CD14-positive monocyte (primary cell): Measurements from ENCODE around the gene PLIN1. TPM values are rescaled to one million over a fixed set of nuclear protein-coding genes. Genes with fewer than 3 reads are reported as not detected.
A peak's percentile ranks its signal among the peaks of the same experiment; 100 is the strongest.

Source experiments
- DNase-seq, 3 donors: peaks; one replicate each; pipeline ENCODE4 v3.0.0-alpha.2; 2011 to 2022
- H2AFZ ChIP-seq: 2 replicates; pipeline ENCODE4 v1.6.0; 2012; ENCODE audit warnings: mild to moderate bottlenecking, low read depth, low read length, inconsistent platforms; ENCODE audit not compliant: insufficient read depth, poor library complexity, severe bottlenecking
- H3K27ac ChIP-seq, 2 donors: 1 replicate in 1 of 2; 2 replicates in 1 of 2; pipeline ENCODE4 v1.5.1; 2012 to 2013; ENCODE audit warnings: low read length in 2 of 2, control low read depth in 1 of 2, inconsistent platforms in 1 of 2, low read depth in 1 of 2, mild to moderate bottlenecking in 1 of 2
- H3K27me3 ChIP-seq, 2 donors: one replicate each; pipeline versions ENCODE4 v1.6.0 to v1.6.1; 2011 to 2013; ENCODE audit warnings: low read length in 2 of 2; ENCODE audit not compliant: control insufficient read depth in 2 of 2, insufficient read depth in 2 of 2
- H3K36me3 ChIP-seq, 2 donors: replicated peaks in 1 of 2; 1 replicate in 1 of 2; 2 replicates in 1 of 2; pipeline versions ENCODE4 v1.5.1 to v1.6.1; 2012 to 2013; ENCODE audit warnings: low read length in 2 of 2, control low read depth in 1 of 2, inconsistent platforms in 1 of 2, mild to moderate bottlenecking in 1 of 2; ENCODE audit not compliant: insufficient read depth in 2 of 2, control insufficient read depth in 1 of 2
- H3K4me1 ChIP-seq, 2 donors: 1 replicate in 1 of 2; 2 replicates in 1 of 2; pipeline versions ENCODE4 v1.5.1 to v1.6.1; 2012 to 2013; ENCODE audit warnings: low read length in 2 of 2, control low read depth in 1 of 2, inconsistent platforms in 1 of 2, mild to moderate bottlenecking in 1 of 2, moderate library complexity in 1 of 2; ENCODE audit not compliant: insufficient read depth in 2 of 2, control insufficient read depth in 1 of 2
- H3K4me2 ChIP-seq: replicated peaks from 2 replicates; pipeline ENCODE3; 2012; ENCODE audit warnings: low read length, moderate library complexity, mild to moderate bottlenecking; ENCODE audit not compliant: poor library complexity, severe bottlenecking; ENCODE audit errors: extremely low read depth
- H3K4me3 ChIP-seq, 3 experiments: fragments of 200-600 bp in 1 of 3; sonication (generic) in 1 of 3; replicated peaks in 1 of 3; 1 replicate in 2 of 3; 2 replicates in 1 of 3; pipeline ENCODE4 v1.5.1; 2011 to 2013; ENCODE audit warnings: low read length in 3 of 3, mild to moderate bottlenecking in 3 of 3, control low read depth in 2 of 3, low read depth in 2 of 3, inconsistent platforms in 1 of 3, moderate library complexity in 1 of 3
- H3K79me2 ChIP-seq: 2 replicates; pipeline ENCODE4 v1.6.0; 2012; ENCODE audit warnings: mild to moderate bottlenecking, control low read depth, inconsistent platforms, low read length, moderate library complexity; ENCODE audit not compliant: insufficient read depth
- H3K9ac ChIP-seq: 2 replicates; pipeline ENCODE4 v1.6.0; 2017; ENCODE audit warnings: low read length, mild to moderate bottlenecking; ENCODE audit not compliant: insufficient read depth, poor library complexity, severe bottlenecking
- H3K9me3 ChIP-seq, 2 donors: replicated peaks in 1 of 2; 1 replicate in 1 of 2; 2 replicates in 1 of 2; pipeline versions ENCODE4 v1.5.1 to v1.6.1; 2012 to 2013; ENCODE audit warnings: low read length in 2 of 2, control low read depth in 1 of 2; ENCODE audit not compliant: control insufficient read depth in 1 of 2, insufficient read depth in 1 of 2
- H4K20me1 ChIP-seq: 2 replicates; pipeline ENCODE4 v1.6.0; 2012; ENCODE audit warnings: mild to moderate bottlenecking, low read length, control low read depth, moderate library complexity; ENCODE audit not compliant: insufficient read depth
- H3K27ac Mint-ChIP-seq, 7 donors: one replicate each; pipeline ENCODE4 v1.8.0; 2020; ENCODE audit warnings: mild to moderate bottlenecking in 7 of 7, mixed read lengths in 7 of 7, moderate library complexity in 6 of 7, inconsistent platforms in 2 of 7
- H3K27me3 Mint-ChIP-seq, 3 donors: one replicate each; pipeline ENCODE4 v1.8.0; 2021 to 2022; ENCODE audit warnings: low read depth in 3 of 3, mild to moderate bottlenecking in 3 of 3, mixed read lengths in 3 of 3, moderate library complexity in 3 of 3, inconsistent platforms in 1 of 3
- H3K36me3 Mint-ChIP-seq, 2 donors: one replicate each; pipeline ENCODE4 v1.8.0; 2020; ENCODE audit warnings: mixed read lengths in 2 of 2, inconsistent platforms in 1 of 2, mild to moderate bottlenecking in 1 of 2
- H3K4me1 Mint-ChIP-seq: one replicate; pipeline ENCODE4 v1.8.0; 2020; ENCODE audit warnings: mild to moderate bottlenecking, mixed read lengths
- H3K4me3 Mint-ChIP-seq, 2 donors: one replicate each; pipeline ENCODE4 v1.8.0; 2020; ENCODE audit warnings: mild to moderate bottlenecking in 2 of 2, mixed read lengths in 2 of 2, moderate library complexity in 1 of 2
- H3K9me3 Mint-ChIP-seq, 7 donors: one replicate each; pipeline ENCODE4 v1.8.0; 2020 to 2022; ENCODE audit warnings: mixed read lengths in 7 of 7, mild to moderate bottlenecking in 6 of 7, moderate library complexity in 6 of 7, inconsistent platforms in 2 of 7
- WGBS: methylation state at CpG from one replicate; pipeline ENCODE4 v1.1.5; 2013; ENCODE audit warnings: missing lambda C conversion rate; ENCODE audit not compliant: insufficient coverage; 5-methylcytosine and 5-hydroxymethylcytosine counted together
- intact Hi-C, 2 donors: fragments of 100-400 bp; cut with micrococcal nuclease; formaldehyde crosslinking; loops; one replicate each; pipeline versions ENCODE4 v1.15.0 to v1.15.1; 2023
- polyA plus RNA-seq, 3 donors: library from polyadenylated mRNA; depleted of rRNA in 1 of 3; unstranded in 2 of 3; stranded (reverse) in 1 of 3; fragments of 300-500 nt in 2 of 3; fragments of >200 nt in 1 of 3; fragmentation: Illumina TruSeq in 2 of 3; gene quantifications; 1 replicate in 2 of 3; 2 replicates in 1 of 3; pipeline ENCODE4 v1.2.3, GENCODE V29; 2012 to 2021
- TF ChIP-seq, protein P1 (sequence below): fragments of 200-600 bp; IDR thresholded peaks from one replicate; pipeline ENCODE4 v1.8.0; 2022; ENCODE audit warnings: antibody characterized with exemption, mild to moderate bottlenecking

The PLIN1 gene
- polyA plus RNA-seq, 3 donors: 0.12 TPM; not detected in 2

DNA sequence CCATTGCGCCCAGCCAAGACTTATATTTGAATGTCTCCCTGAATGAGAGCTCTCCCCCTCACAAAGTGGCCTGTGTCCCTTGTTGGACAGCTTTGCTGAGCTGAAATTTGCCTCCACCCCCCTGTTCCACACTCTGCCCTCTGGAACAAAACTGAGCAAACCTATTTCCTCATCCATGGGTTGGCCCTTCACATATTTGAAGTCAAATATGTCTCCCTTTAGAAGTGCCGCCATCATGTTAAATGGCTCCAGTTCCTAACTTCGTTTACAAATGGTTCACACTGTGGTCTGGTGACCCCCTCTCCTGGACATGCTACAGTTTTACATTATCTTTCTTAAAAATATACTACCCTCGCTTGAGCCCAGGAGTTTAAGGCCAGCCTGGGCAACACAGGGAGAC is 4.6 kb downstream of the PLIN1 start:
- H3K79me2 ChIP-seq: no peaks in the 10 kb centered on the region
- H3K9ac ChIP-seq: no peak overlapping the region
- Mint-ChIP-seq H3K36me3 (no peaks in the 10 kb centered on the region), H3K9me3 (peaks cover 0 to 1% (median 0%) of the 10 kb centered on the region in 7 donors), H3K4me3 (no peak overlapping the region), H3K27ac (no peak overlapping the region), H3K27me3 (peaks cover 0 to 5% (median 2%) of the 10 kb centered on the region in 3 donors), H3K4me1 (no peaks in the 10 kb centered on the region)
- H4K20me1 ChIP-seq: no peaks in the 10 kb centered on the region
- H3K27me3 ChIP-seq: no peaks in the 10 kb centered on the region
- H3K4me1 ChIP-seq: no peaks in the 10 kb centered on the region
- TF ChIP-seq, protein P1, sequence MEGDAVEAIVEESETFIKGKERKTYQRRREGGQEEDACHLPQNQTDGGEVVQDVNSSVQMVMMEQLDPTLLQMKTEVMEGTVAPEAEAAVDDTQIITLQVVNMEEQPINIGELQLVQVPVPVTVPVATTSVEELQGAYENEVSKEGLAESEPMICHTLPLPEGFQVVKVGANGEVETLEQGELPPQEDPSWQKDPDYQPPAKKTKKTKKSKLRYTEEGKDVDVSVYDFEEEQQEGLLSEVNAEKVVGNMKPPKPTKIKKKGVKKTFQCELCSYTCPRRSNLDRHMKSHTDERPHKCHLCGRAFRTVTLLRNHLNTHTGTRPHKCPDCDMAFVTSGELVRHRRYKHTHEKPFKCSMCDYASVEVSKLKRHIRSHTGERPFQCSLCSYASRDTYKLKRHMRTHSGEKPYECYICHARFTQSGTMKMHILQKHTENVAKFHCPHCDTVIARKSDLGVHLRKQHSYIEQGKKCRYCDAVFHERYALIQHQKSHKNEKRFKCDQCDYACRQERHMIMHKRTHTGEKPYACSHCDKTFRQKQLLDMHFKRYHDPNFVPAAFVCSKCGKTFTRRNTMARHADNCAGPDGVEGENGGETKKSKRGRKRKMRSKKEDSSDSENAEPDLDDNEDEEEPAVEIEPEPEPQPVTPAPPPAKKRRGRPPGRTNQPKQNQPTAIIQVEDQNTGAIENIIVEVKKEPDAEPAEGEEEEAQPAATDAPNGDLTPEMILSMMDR: no peak
- WGBS: 75% methylated on average over 3 of the region's 4 CpGs
- intact Hi-C loops: no loop called here
- no peaks in the 10 kb centered on the region for H3K36me3 ChIP-seq
- H2AFZ ChIP-seq: no peak overlapping the region
- no peak overlapping the region for H3K4me3 ChIP-seq
- H3K9me3 ChIP-seq: no peaks in the 10 kb centered on the region
- DNase-seq: no peak
- H3K27ac ChIP-seq: no peak overlapping the region
- H3K4me2 ChIP-seq: no peak overlapping the region

DNA sequence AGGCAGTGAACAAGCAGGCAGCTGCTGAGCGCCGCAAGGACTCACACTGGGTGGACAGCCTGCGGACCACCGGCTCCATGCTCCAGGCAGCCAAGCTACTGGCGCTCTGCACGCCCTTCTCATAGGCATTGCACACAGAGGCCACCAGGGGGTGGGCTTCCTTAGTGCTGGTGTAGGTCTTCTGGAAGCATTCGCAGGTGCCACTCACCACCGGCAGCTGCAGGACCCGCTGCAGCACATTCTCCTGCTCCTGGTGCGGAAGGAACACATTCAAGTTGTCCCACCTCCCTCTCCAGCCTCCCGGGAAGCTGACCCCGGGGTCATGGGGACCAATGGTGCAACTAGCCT is 6.0 kb downstream of the PLIN1 start:
- H3K4me2 ChIP-seq: no peak overlapping the region
- no peak overlapping the region for H3K27ac ChIP-seq
- H3K4me3 ChIP-seq: no peak overlapping the region
- H3K9me3 ChIP-seq: no peaks in the 10 kb centered on the region
- no peak overlapping the region for H2AFZ ChIP-seq
- no peaks in the 10 kb centered on the region for H3K79me2 ChIP-seq
- Mint-ChIP-seq H3K4me3 (no peak overlapping the region), H3K27me3 (peaks cover 0 to 7% (median 2%) of the 10 kb centered on the region in 3 donors), H3K27ac (no peak overlapping the region), H3K4me1 (no peaks in the 10 kb centered on the region), H3K36me3 (no peaks in the 10 kb centered on the region), H3K9me3 (peaks cover 0 to 3% (median 0%) of the 10 kb centered on the region in 7 donors)
- intact Hi-C loops: no loop called here
- H3K36me3 ChIP-seq: no peaks in the 10 kb centered on the region
- TF ChIP-seq, protein P1: peak; percentile 47
- no peak for DNase-seq
- H4K20me1 ChIP-seq: no peaks in the 10 kb centered on the region
- no peak overlapping the region for H3K9ac ChIP-seq
- WGBS: 84% methylated on average over 9 of the region's 12 CpGs
- H3K27me3 ChIP-seq: no peaks in the 10 kb centered on the region
- H3K4me1 ChIP-seq: no peaks in the 10 kb centered on the region
